ENCODE results near the gene UBB. TPM values are rescaled to one million over a fixed set of nuclear protein-coding genes. Genes with fewer than 3 reads are reported as not detected.
A peak's percentile ranks its signal among the peaks of the same experiment; 100 is the strongest.

Gene UBB
- total and polyA plus RNA-seq, 9 of the 15 experiments (the other 6 are each of a cell fraction or from before 2014, with no cell fraction given) = 1,069 to 4,143 (median 1,696) TPM

- TF ChIP-seq, protein P1, sequence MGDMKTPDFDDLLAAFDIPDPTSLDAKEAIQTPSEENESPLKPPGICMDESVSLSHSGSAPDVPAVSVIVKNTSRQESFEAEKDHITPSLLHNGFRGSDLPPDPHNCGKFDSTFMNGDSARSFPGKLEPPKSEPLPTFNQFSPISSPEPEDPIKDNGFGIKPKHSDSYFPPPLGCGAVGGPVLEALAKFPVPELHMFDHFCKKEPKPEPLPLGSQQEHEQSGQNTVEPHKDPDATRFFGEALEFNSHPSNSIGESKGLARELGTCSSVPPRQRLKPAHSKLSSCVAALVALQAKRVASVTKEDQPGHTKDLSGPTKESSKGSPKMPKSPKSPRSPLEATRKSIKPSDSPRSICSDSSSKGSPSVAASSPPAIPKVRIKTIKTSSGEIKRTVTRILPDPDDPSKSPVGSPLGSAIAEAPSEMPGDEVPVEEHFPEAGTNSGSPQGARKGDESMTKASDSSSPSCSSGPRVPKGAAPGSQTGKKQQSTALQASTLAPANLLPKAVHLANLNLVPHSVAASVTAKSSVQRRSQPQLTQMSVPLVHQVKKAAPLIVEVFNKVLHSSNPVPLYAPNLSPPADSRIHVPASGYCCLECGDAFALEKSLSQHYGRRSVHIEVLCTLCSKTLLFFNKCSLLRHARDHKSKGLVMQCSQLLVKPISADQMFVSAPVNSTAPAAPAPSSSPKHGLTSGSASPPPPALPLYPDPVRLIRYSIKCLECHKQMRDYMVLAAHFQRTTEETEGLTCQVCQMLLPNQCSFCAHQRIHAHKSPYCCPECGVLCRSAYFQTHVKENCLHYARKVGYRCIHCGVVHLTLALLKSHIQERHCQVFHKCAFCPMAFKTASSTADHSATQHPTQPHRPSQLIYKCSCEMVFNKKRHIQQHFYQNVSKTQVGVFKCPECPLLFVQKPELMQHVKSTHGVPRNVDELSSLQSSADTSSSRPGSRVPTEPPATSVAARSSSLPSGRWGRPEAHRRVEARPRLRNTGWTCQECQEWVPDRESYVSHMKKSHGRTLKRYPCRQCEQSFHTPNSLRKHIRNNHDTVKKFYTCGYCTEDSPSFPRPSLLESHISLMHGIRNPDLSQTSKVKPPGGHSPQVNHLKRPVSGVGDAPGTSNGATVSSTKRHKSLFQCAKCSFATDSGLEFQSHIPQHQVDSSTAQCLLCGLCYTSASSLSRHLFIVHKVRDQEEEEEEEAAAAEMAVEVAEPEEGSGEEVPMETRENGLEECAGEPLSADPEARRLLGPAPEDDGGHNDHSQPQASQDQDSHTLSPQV (IDR thresholded peaks at IDR 0.05) = peak; percentile 94
- TF ChIP-seq ZBTB33 (CRISPR knock-in tag; IDR thresholded peaks at IDR 0.05) (0 out of 2 replicates have a peak, but pooled peaks have one; percentile 27), L3MBTL2 (IDR thresholded peaks at IDR 0.05) (peak; percentile 90), RAD21 (CRISPR knock-in tag; conservative IDR thresholded peaks at IDR 0.05 in 1 of 2, IDR thresholded peaks at IDR 0.05 in 1 of 2) (peak; percentile 14 to 35; a peak in 2 of 4 replicates), EP400 (IDR thresholded peaks at IDR 0.05) (peak; percentile 67; the same call in 1 of the 2 replicates), CTCFL (IDR thresholded peaks at IDR 0.05; ENCODE audit: borderline replicate concordance, insufficient read depth, low read depth, low read length, poor library complexity, severe bottlenecking) (peak; percentile 75), RBFOX2 (IDR thresholded peaks at IDR 0.05; ENCODE audit: low read depth, low read length) (peak; percentile 24; the same call in 1 of the 2 replicates), C11orf30 (IDR thresholded peaks at IDR 0.05; ENCODE audit: low read depth) (peak; percentile 54), MAFK (IDR thresholded peaks at IDR 0.05; ENCODE audit: low read length) (peak; percentile 36), ZFP1 (CRISPR knock-in tag; IDR thresholded peaks at IDR 0.05) (no peak), POLR2G (IDR thresholded peaks at IDR 0.05; ENCODE audit: low read depth, low read length) (peak; percentile 27; the same call in 1 of the 2 replicates)
- TF ChIP-seq, protein P2, sequence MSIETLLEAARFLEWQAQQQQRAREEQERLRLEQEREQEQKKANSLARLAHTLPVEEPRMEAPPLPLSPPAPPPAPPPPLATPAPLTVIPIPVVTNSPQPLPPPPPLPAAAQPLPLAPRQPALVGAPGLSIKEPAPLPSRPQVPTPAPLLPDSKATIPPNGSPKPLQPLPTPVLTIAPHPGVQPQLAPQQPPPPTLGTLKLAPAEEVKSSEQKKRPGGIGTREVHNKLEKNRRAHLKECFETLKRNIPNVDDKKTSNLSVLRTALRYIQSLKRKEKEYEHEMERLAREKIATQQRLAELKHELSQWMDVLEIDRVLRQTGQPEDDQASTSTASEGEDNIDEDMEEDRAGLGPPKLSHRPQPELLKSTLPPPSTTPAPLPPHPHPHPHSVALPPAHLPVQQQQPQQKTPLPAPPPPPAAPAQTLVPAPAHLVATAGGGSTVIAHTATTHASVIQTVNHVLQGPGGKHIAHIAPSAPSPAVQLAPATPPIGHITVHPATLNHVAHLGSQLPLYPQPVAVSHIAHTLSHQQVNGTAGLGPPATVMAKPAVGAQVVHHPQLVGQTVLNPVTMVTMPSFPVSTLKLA (conservative IDR thresholded peaks at IDR 0.05) = peak; percentile 61 to 78; a peak in 3 of 4 replicates
- TF ChIP-seq, protein P3, sequence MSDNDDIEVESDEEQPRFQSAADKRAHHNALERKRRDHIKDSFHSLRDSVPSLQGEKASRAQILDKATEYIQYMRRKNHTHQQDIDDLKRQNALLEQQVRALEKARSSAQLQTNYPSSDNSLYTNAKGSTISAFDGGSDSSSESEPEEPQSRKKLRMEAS (CRISPR knock-in tag; IDR thresholded peaks at IDR 0.05) = peak; percentile 92
Measured at GRCh38 chr17:16428098-16428882, 47.4 kb downstream of the UBB start (continued).

Measured in K562 (cell line).